ENCODE results near the gene FBXW10B.
"Not testable (repeated sequence)": the region's sequence is repeated elsewhere in the genome, so short reads cannot be mapped to it uniquely, and the experiment has no call there.

DNA sequence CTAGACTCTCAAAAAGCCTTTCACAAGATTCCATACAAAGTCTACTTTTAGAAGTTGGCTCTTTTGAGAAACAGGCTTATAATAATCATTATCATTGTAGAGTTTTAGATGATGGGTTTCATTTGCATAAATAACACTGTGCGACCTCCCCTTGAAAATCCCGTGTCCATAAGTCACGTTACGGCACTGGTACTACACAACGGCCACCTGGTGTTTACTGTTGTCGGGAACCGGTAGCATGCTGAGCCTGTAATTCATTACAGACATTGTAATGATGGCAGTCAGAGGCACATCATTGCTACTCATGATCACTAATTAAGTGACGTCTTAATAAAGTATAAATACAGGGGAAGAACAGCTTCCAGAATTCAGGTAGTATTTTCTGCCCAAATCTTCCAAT lies 31.5 kb downstream of the FBXW10B start:
- TF ChIP-seq, protein P1, sequence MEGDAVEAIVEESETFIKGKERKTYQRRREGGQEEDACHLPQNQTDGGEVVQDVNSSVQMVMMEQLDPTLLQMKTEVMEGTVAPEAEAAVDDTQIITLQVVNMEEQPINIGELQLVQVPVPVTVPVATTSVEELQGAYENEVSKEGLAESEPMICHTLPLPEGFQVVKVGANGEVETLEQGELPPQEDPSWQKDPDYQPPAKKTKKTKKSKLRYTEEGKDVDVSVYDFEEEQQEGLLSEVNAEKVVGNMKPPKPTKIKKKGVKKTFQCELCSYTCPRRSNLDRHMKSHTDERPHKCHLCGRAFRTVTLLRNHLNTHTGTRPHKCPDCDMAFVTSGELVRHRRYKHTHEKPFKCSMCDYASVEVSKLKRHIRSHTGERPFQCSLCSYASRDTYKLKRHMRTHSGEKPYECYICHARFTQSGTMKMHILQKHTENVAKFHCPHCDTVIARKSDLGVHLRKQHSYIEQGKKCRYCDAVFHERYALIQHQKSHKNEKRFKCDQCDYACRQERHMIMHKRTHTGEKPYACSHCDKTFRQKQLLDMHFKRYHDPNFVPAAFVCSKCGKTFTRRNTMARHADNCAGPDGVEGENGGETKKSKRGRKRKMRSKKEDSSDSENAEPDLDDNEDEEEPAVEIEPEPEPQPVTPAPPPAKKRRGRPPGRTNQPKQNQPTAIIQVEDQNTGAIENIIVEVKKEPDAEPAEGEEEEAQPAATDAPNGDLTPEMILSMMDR (IDR thresholded peaks at IDR 0.05): not testable (repeated sequence)
- TF ChIP-seq POLR2A (IDR thresholded peaks at IDR 0.05): not testable (repeated sequence)
